ENCODE measurements around the gene DNAH12. TPM values are rescaled to one million over a fixed set of nuclear protein-coding genes. Genes with fewer than 3 reads are reported as not detected.

Gene DNAH12
- total RNA-seq, 1 experiment from 2014 or later = not detected

- no peak for TF ChIP-seq ZBTB33 (IDR thresholded peaks at IDR 0.05; ENCODE audit: extremely low read depth, insufficient replicate concordance, low read length)
- TF ChIP-seq CEBPB (IDR thresholded peaks at IDR 0.05; ENCODE audit: low read depth) = no peak
- no peak for TF ChIP-seq MAX (IDR thresholded peaks at IDR 0.05)
- TF ChIP-seq SIN3A (IDR thresholded peaks at IDR 0.05; ENCODE audit: low read depth) = no peak
- no peak for TF ChIP-seq SP1 (IDR thresholded peaks at IDR 0.05; ENCODE audit: low read depth)
- no peak for TF ChIP-seq CBX3 (IDR thresholded peaks at IDR 0.05; ENCODE audit: low read depth)
Measured at GRCh38 chr3:57423335-57423734, 120.8 kb downstream of the DNAH12 start (continued).

- H2AFZ ChIP-seq (ENCODE audit: low read depth, low read length, poor library complexity, severe bottlenecking) = peak overlapping the region; percentile 36
- no peaks in the 10 kb centered on the region for H3K9me3 ChIP-seq (ENCODE audit: control insufficient read depth in 1 of 2, insufficient read depth in 1 of 2, low read depth in 1 of 2, low read length in 2 of 2)
- no peak overlapping the region for H3K9ac ChIP-seq (ENCODE audit: low read length)
- TF ChIP-seq ELF1 (IDR thresholded peaks at IDR 0.05; ENCODE audit: borderline replicate concordance, low read depth) (no peak), SP1 (IDR thresholded peaks at IDR 0.05; ENCODE audit: low read depth) (no peak), MAX (IDR thresholded peaks at IDR 0.05) (no peak), ZNF274 (IDR thresholded peaks at IDR 0.05; ENCODE audit: low read depth, low read length) (no peak), ZBTB33 (IDR thresholded peaks at IDR 0.05; ENCODE audit: extremely low read depth, insufficient replicate concordance, low read length) (no peak), EZH2 (IDR thresholded peaks at IDR 0.05) (no peak), CEBPB (IDR thresholded peaks at IDR 0.05; ENCODE audit: low read depth) (no peak), CBX3 (IDR thresholded peaks at IDR 0.05; ENCODE audit: low read depth) (no peak), POLR2A (IDR thresholded peaks at IDR 0.05; ENCODE audit: borderline replicate concordance, extremely low read depth, insufficient read depth, insufficient read length) (no peak), TCF7L2 (IDR thresholded peaks at IDR 0.05; ENCODE audit: borderline replicate concordance, extremely low read depth, insufficient read depth, insufficient read length) (no peak), JUND (IDR thresholded peaks at IDR 0.05) (no peak), RAD21 (IDR thresholded peaks at IDR 0.05; ENCODE audit: low read depth) (no peak)
- no peaks in the 10 kb centered on the region for H3K36me3 ChIP-seq (ENCODE audit: control insufficient read depth in 1 of 2, insufficient read depth in 2 of 2, low read length in 2 of 2)
- no peaks in the 10 kb centered on the region for H4K20me1 ChIP-seq (ENCODE audit: insufficient read depth)
- no TSS peak for BruUV-seq (replicated peaks)
- DNase-seq (ENCODE audit: low read depth, low spot score) = no peak
- intact Hi-C loops (cut with micrococcal nuclease) = no loop called here
- H3K27ac ChIP-seq (ENCODE audit: low read depth, low read length) = no peak overlapping the region
- H3K27me3 ChIP-seq (ENCODE audit: insufficient read depth, low read length) = no peaks in the 10 kb centered on the region
- no peaks in the 10 kb centered on the region for H3K79me2 ChIP-seq (ENCODE audit: insufficient read depth, low read length)
- ChIA-PET POLR2A (no interaction called here), CTCF (interaction anchor here (1.8 kb wide), 1 partner anchor 24 kb away, joined by 7 read pairs; no protein-coding TSS in a partner anchor), RAD21 (ENCODE audit: low non-redundant PET in 1 of 2, low total read pairs in 2 of 2, uncharacterized antibody in 2 of 2, unreplicated experiment in 2 of 2) (no interaction called here)
- H3K9me2 ChIP-seq (ENCODE audit: insufficient read depth) = no peaks in the 10 kb centered on the region
- no peak overlapping the region for H3K4me3 ChIP-seq (replicated peaks in 1 of 2; ENCODE audit: low read depth in 1 of 2, low read length in 2 of 2)
- ATAC-seq = no peak
- no peaks in the 10 kb centered on the region for H3K4me1 ChIP-seq (ENCODE audit: control insufficient read depth in 1 of 2, insufficient read depth in 2 of 2, low read length in 2 of 2)
- no peak overlapping the region for H3K4me2 ChIP-seq (ENCODE audit: low read length)
Measured at GRCh38 chr3:57421336-57421735, 122.8 kb downstream of the DNAH12 start.

All from HCT116 (cell line).